ENCODE measurements around the gene SLF1.
"Not testable (repeated sequence)": the region's sequence is repeated elsewhere in the genome, so short reads cannot be mapped to it uniquely, and the experiment has no call there.

Gene SLF1

GRCh38 chr5:94618493-94619328 is at the start of gene SLF1, which contains the start of gene KIAA0825:
SLF1 (plus strand) TSS chr5:94618669; CDS start chr5:94628811, 10,142 bp downstream.
KIAA0825 (minus strand) TSS chr5:94618604; CDS start chr5:94537126, 81,478 bp downstream.
- FAIRE-seq, result no peak

- FAIRE-seq, result no peak
These were observed 47.1 kb upstream of the SLF1 start for GRCh38 chr5:94571415-94571814.

- FAIRE-seq, result not testable (repeated sequence)
These were observed 45.1 kb upstream of the SLF1 start for GRCh38 chr5:94573349-94573748.

GRCh38 chr5:94575196-94575595 is 43.3 kb upstream of the SLF1 start:
- no peak for FAIRE-seq

GRCh38 chr5:94577466-94578245 is 40.8 kb upstream of the SLF1 start:
- FAIRE-seq, result no peak

- no peak for FAIRE-seq
These were observed 23.1 kb upstream of the SLF1 start for GRCh38 chr5:94595281-94595840.

GRCh38 chr5:94613583-94613982 is 4.9 kb upstream of the SLF1 start:
- FAIRE-seq, result peak; percentile 53

GRCh38 chr5:94614156-94614805 is 4.2 kb upstream of the SLF1 start:
- FAIRE-seq, result no peak

- FAIRE-seq, result no peak
These were observed 2.6 kb upstream of the SLF1 start for GRCh38 chr5:94615862-94616261.

- no peak for FAIRE-seq
These were observed 408 bp upstream of the SLF1 start for GRCh38 chr5:94618029-94618492.

GRCh38 chr5:94620256-94620655 is 1.8 kb downstream of the SLF1 start:
- no peak for FAIRE-seq

GRCh38 chr5:94621763-94622162 is 3.3 kb downstream of the SLF1 start:
- no peak for FAIRE-seq

- FAIRE-seq, result no peak
These were observed 4.5 kb downstream of the SLF1 start for GRCh38 chr5:94623011-94623410.

- no peak for FAIRE-seq
These were observed 5.4 kb downstream of the SLF1 start for GRCh38 chr5:94623877-94624276.

GRCh38 chr5:94627191-94627590 is 8.7 kb downstream of the SLF1 start:
- no peak for FAIRE-seq

GRCh38 chr5:94632024-94632423 is 13.6 kb downstream of the SLF1 start:
- no peak for FAIRE-seq

GRCh38 chr5:94640176-94640575 is 21.7 kb downstream of the SLF1 start:
- no peak for FAIRE-seq

- no peak for FAIRE-seq
These were observed 26.6 kb downstream of the SLF1 start for GRCh38 chr5:94645053-94645452.

GRCh38 chr5:94646758-94647157 is 28.3 kb downstream of the SLF1 start:
- no peak for FAIRE-seq

GRCh38 chr5:94649874-94650273 is 31.4 kb downstream of the SLF1 start:
- FAIRE-seq, result peak; percentile 19

GRCh38 chr5:94658272-94658671 is 39.8 kb downstream of the SLF1 start:
- FAIRE-seq, result no peak

- no peak for FAIRE-seq
These were observed 42.0 kb downstream of the SLF1 start for GRCh38 chr5:94660506-94660905.

- FAIRE-seq, result no peak
These were observed 42.6 kb downstream of the SLF1 start for GRCh38 chr5:94661086-94661485.
